ENCODE results near the gene ZNF780A.

ZNF780A gene

GRCh38 chr19:40081411-40081810 lies 9.3 kb downstream of the ZNF780A start:
- H3K27me3 ChIP-seq (ENCODE audit: insufficient read depth, low read length), result no peaks in the 10 kb centered on the region
- 88% methylated on average over 1 of the region's 1 CpG for WGBS
- H3K36me3 ChIP-seq (ENCODE audit: insufficient read depth, low read length), result peaks cover 73% of the 10 kb centered on the region
- no peak overlapping the region for H3K4me3 ChIP-seq (ENCODE audit: low read length)
- no peak overlapping the region for H3K27ac ChIP-seq (ENCODE audit: low read depth, low read length)
- no peak overlapping the region for H3K9ac ChIP-seq (ENCODE audit: low read depth, low read length)
- peaks cover 41% of the 10 kb centered on the region for H3K9me3 ChIP-seq (ENCODE audit: insufficient read depth, low read depth, low read length)
- H3K4me1 ChIP-seq (ENCODE audit: insufficient read depth, low read length), result 0 out of 2 replicates have a peak, but pooled peaks cover 3% of the 10 kb centered on the region

- WGBS, result 100% methylated on average over 1 of the region's 1 CpG
- no peak overlapping the region for H3K27ac ChIP-seq (ENCODE audit: low read depth, low read length)
- H3K27me3 ChIP-seq (ENCODE audit: insufficient read depth, low read length), result no peaks in the 10 kb centered on the region
- H3K4me3 ChIP-seq (ENCODE audit: low read length), result no peak overlapping the region
- H3K9ac ChIP-seq (ENCODE audit: low read depth, low read length), result no peak overlapping the region
- peaks cover 52% of the 10 kb centered on the region for H3K9me3 ChIP-seq (ENCODE audit: insufficient read depth, low read depth, low read length)
- H3K36me3 ChIP-seq (ENCODE audit: insufficient read depth, low read length), result peaks cover 84% of the 10 kb centered on the region
- H3K4me1 ChIP-seq (ENCODE audit: insufficient read depth, low read length), result 0 out of 2 replicates have a peak, but pooled peaks cover 3% of the 10 kb centered on the region
Measured at GRCh38 chr19:40080289-40080688, 10.5 kb downstream of the ZNF780A start.

GRCh38 chr19:40078377-40078776 lies 12.4 kb downstream of the ZNF780A start:
- Histone ChIP-seq H3K4me3 (ENCODE audit: low read length) (no peak overlapping the region), H3K9me3 (ENCODE audit: insufficient read depth, low read depth, low read length) (peaks cover 71% of the 10 kb centered on the region), H3K27ac (ENCODE audit: low read depth, low read length) (no peak overlapping the region), H3K9ac (ENCODE audit: low read depth, low read length) (no peak overlapping the region), H3K4me1 (ENCODE audit: insufficient read depth, low read length) (no peaks in the 10 kb centered on the region), H3K36me3 (ENCODE audit: insufficient read depth, low read length) (peaks cover 100% of the 10 kb centered on the region), H3K27me3 (ENCODE audit: insufficient read depth, low read length) (no peaks in the 10 kb centered on the region)
- 100% methylated on average over 1 of the region's 1 CpG for WGBS

- peaks cover 23% of the 10 kb centered on the region for H3K36me3 ChIP-seq (ENCODE audit: insufficient read depth, low read length)
- no peak overlapping the region for H3K4me3 ChIP-seq (ENCODE audit: low read length)
- no peaks in the 10 kb centered on the region for H3K4me1 ChIP-seq (ENCODE audit: insufficient read depth, low read length)
- no peaks in the 10 kb centered on the region for H3K27me3 ChIP-seq (ENCODE audit: insufficient read depth, low read length)
- H3K27ac ChIP-seq (ENCODE audit: low read depth, low read length), result no peak overlapping the region
- H3K9me3 ChIP-seq (ENCODE audit: insufficient read depth, low read depth, low read length), result peaks cover 37% of the 10 kb centered on the region
- no CpG with 5 or more reads among the region's 1 CpG for WGBS
- no peak overlapping the region for H3K9ac ChIP-seq (ENCODE audit: low read depth, low read length)
Measured at GRCh38 chr19:40070058-40070457, 20.7 kb downstream of the ZNF780A start.

GRCh38 chr19:40059624-40060023 lies 31.1 kb downstream of the ZNF780A start:
- no peaks in the 10 kb centered on the region for H3K36me3 ChIP-seq (ENCODE audit: insufficient read depth, low read length)
- H3K9me3 ChIP-seq (ENCODE audit: insufficient read depth, low read depth, low read length), result peaks cover 38% of the 10 kb centered on the region
- H3K4me3 ChIP-seq (ENCODE audit: low read length), result no peak overlapping the region
- H3K27ac ChIP-seq (ENCODE audit: low read depth, low read length), result no peak overlapping the region
- H3K4me1 ChIP-seq (ENCODE audit: insufficient read depth, low read length), result no peaks in the 10 kb centered on the region
- H3K27me3 ChIP-seq (ENCODE audit: insufficient read depth, low read length), result no peaks in the 10 kb centered on the region
- H3K9ac ChIP-seq (ENCODE audit: low read depth, low read length), result no peak overlapping the region
- no CpG with 5 or more reads among the region's 1 CpG for WGBS

GRCh38 chr19:40057166-40057565 lies 33.6 kb downstream of the ZNF780A start:
- Histone ChIP-seq H3K27ac (ENCODE audit: low read depth, low read length) (no peak overlapping the region), H3K4me3 (ENCODE audit: low read length) (no peak overlapping the region; the same call in 1 of the 2 replicates), H3K4me1 (ENCODE audit: insufficient read depth, low read length) (0 out of 2 replicates have a peak, but pooled peaks cover 3% of the 10 kb centered on the region), H3K36me3 (ENCODE audit: insufficient read depth, low read length) (no peaks in the 10 kb centered on the region), H3K9ac (ENCODE audit: low read depth, low read length) (no peak overlapping the region), H3K9me3 (ENCODE audit: insufficient read depth, low read depth, low read length) (peaks cover 35% of the 10 kb centered on the region), H3K27me3 (ENCODE audit: insufficient read depth, low read length) (no peaks in the 10 kb centered on the region)
- WGBS, result no CpG with 5 or more reads among the region's 1 CpG

- Histone ChIP-seq H3K4me3 (ENCODE audit: low read length) (peak overlapping the region; percentile 83), H3K9ac (ENCODE audit: low read depth, low read length) (peak overlapping the region; percentile 77; the same call in 1 of the 2 replicates), H3K4me1 (ENCODE audit: insufficient read depth, low read length) (0 out of 2 replicates have a peak, but pooled peaks cover 3% of the 10 kb centered on the region), H3K27ac (ENCODE audit: low read depth, low read length) (no peak overlapping the region), H3K27me3 (ENCODE audit: insufficient read depth, low read length) (no peaks in the 10 kb centered on the region), H3K9me3 (ENCODE audit: insufficient read depth, low read depth, low read length) (peaks cover 35% of the 10 kb centered on the region), H3K36me3 (ENCODE audit: insufficient read depth, low read length) (no peaks in the 10 kb centered on the region)
- WGBS, result 17% methylated on average over 7 of the region's 7 CpGs
Measured at GRCh38 chr19:40056505-40056904, 34.2 kb downstream of the ZNF780A start.

- H3K9me3 ChIP-seq (ENCODE audit: insufficient read depth, low read depth, low read length), result peaks cover 32% of the 10 kb centered on the region
- no peaks in the 10 kb centered on the region for H3K27me3 ChIP-seq (ENCODE audit: insufficient read depth, low read length)
- no peak within 1 kb of the TSS for H3K27ac ChIP-seq (ENCODE audit: low read depth, low read length)
- H3K9ac ChIP-seq (ENCODE audit: low read depth, low read length), result peak within 1 kb of the TSS; percentile 77
- peak within 1 kb of the TSS; percentile 83 for H3K4me3 ChIP-seq (ENCODE audit: low read length)
- no peaks in the 10 kb centered on the region for H3K36me3 ChIP-seq (ENCODE audit: insufficient read depth, low read length)
- WGBS, result under 1% methylated on average over 38 of the region's 41 CpGs
- 0 out of 2 replicates have a peak, but pooled peaks cover 3% of the 10 kb centered on the region for H3K4me1 ChIP-seq (ENCODE audit: insufficient read depth, low read length)
Measured at GRCh38 chr19:40055832-40056504, 34.8 kb downstream of the ZNF780A start, which contains the start of gene ZNF780B. Gene ZNF780B, minus strand, starts transcription at chr19:40056231. Its CDS starts 5,899 bp downstream, at chr19:40050332.

GRCh38 chr19:40055049-40055448 lies 35.7 kb downstream of the ZNF780A start:
- Histone ChIP-seq H3K27me3 (ENCODE audit: insufficient read depth, low read length) (no peaks in the 10 kb centered on the region), H3K9me3 (ENCODE audit: insufficient read depth, low read depth, low read length) (peaks cover 25% of the 10 kb centered on the region), H3K4me1 (ENCODE audit: insufficient read depth, low read length) (0 out of 2 replicates have a peak, but pooled peaks cover 3% of the 10 kb centered on the region), H3K27ac (ENCODE audit: low read depth, low read length) (no peak overlapping the region), H3K4me3 (ENCODE audit: low read length) (peak overlapping the region; percentile 83), H3K36me3 (ENCODE audit: insufficient read depth, low read length) (0 out of 2 replicates have a peak, but pooled peaks cover 2% of the 10 kb centered on the region), H3K9ac (ENCODE audit: low read depth, low read length) (peak overlapping the region; percentile 77; the same call in 1 of the 2 replicates)
- WGBS, result 24% methylated on average over 10 of the region's 10 CpGs

- WGBS, result 86% methylated on average over 9 of the region's 9 CpGs
- no peak overlapping the region for H3K27ac ChIP-seq (ENCODE audit: low read depth, low read length)
Measured at GRCh38 chr19:40054632-40055031, 36.1 kb downstream of the ZNF780A start.

GRCh38 chr19:40053491-40053890 lies 37.3 kb downstream of the ZNF780A start:
- Histone ChIP-seq H3K27me3 (ENCODE audit: insufficient read depth, low read length) (no peaks in the 10 kb centered on the region), H3K9ac (ENCODE audit: low read depth, low read length) (no peak overlapping the region), H3K4me1 (ENCODE audit: insufficient read depth, low read length) (0 out of 2 replicates have a peak, but pooled peaks cover 3% of the 10 kb centered on the region), H3K27ac (ENCODE audit: low read depth, low read length) (no peak overlapping the region), H3K4me3 (ENCODE audit: low read length) (no peak overlapping the region), H3K36me3 (ENCODE audit: insufficient read depth, low read length) (peaks cover 9% of the 10 kb centered on the region), H3K9me3 (ENCODE audit: insufficient read depth, low read depth, low read length) (peaks cover 11% of the 10 kb centered on the region; the same call in 1 of the 2 replicates)
- 98% methylated on average over 2 of the region's 2 CpGs for WGBS

More at GRCh38 chr19:40054632-40055031, 36.1 kb downstream of the ZNF780A start:
- Histone ChIP-seq H3K9me3 (ENCODE audit: insufficient read depth, low read depth, low read length) (peaks cover 21% of the 10 kb centered on the region), H3K9ac (ENCODE audit: low read depth, low read length) (no peak overlapping the region), H3K27me3 (ENCODE audit: insufficient read depth, low read length) (no peaks in the 10 kb centered on the region), H3K4me1 (ENCODE audit: insufficient read depth, low read length) (0 out of 2 replicates have a peak, but pooled peaks cover 3% of the 10 kb centered on the region), H3K4me3 (ENCODE audit: low read length) (peak overlapping the region; percentile 83), H3K36me3 (ENCODE audit: insufficient read depth, low read length) (0 out of 2 replicates have a peak, but pooled peaks cover 2% of the 10 kb centered on the region)

Data from HUES64 (cell line).